GM12874 (cell line): ENCODE data around the gene CHRNB1.

Source experiments
- CTCF ChIP-seq: IDR thresholded peaks from 2 replicates; pipeline ENCODE4 v1.5.1; 2011; ENCODE audit warnings: low read depth, mild to moderate bottlenecking, control low read depth, low read length, moderate library complexity; ENCODE audit not compliant: insufficient read depth

The CHRNB1 gene

DNA sequence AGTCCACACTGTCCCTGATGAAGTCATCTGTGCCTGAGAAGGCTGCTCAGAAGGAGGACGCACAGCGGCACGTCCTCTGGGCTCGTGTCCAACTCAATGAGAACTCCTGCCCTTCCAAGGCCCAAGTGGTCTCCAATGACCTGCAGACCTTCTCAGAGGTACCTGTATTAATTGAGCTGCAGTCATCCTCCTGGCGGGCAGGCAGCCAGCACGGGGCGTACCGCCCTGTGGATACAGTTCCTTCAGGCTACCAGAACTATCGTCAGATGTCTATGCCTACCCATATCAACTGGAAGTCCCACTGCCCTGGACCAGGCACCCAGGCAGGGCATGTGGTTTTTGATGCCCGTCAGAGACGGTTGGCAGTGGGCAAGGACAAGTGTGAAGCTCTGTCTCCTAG lies 12.6 kb upstream of the CHRNB1 start:
- no peak for TF ChIP-seq CTCF

DNA sequence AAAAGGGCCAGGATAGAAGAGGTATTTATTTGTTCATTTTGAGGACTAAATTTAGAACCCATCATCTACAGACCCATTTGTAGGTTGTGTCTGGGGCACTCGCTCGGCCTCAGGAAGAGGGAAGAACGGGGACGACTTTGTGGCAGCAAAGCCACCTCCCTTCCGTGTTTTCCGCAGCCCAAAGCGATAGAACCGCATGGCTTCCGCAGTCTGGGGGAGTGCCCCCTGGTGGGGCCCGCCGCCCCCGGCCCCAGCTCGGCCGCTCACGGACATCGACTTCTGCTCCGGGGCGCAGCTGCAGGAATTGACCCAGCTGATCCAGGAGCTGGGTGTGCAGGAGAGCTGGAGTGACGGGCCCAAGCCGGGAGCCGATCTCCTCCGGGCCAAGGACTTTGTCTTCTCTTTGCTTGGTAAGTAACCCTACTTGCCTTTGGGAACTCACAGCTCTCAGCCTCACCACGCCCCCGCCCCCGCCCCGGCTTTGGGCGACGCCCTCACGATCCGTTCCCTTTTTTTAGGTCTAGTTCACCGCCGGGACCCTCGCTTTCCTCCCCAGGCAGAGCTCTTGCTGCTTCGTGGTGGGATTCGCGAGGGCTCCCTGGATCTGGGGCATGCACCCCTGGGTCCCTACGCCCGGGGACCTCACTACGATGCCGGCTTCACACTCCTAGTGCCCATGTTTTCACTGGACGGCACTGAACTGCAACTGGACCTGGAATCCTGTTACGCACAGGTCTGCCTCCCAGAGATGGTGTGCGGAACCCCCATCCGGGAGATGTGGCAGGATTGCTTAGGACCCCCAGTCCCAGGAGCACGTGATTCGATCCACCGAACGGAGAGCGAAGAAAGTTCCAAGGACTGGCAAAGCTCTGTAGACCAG lies 8.9 kb upstream of the CHRNB1 start:
- TF ChIP-seq CTCF, result peak; percentile 49

DNA sequence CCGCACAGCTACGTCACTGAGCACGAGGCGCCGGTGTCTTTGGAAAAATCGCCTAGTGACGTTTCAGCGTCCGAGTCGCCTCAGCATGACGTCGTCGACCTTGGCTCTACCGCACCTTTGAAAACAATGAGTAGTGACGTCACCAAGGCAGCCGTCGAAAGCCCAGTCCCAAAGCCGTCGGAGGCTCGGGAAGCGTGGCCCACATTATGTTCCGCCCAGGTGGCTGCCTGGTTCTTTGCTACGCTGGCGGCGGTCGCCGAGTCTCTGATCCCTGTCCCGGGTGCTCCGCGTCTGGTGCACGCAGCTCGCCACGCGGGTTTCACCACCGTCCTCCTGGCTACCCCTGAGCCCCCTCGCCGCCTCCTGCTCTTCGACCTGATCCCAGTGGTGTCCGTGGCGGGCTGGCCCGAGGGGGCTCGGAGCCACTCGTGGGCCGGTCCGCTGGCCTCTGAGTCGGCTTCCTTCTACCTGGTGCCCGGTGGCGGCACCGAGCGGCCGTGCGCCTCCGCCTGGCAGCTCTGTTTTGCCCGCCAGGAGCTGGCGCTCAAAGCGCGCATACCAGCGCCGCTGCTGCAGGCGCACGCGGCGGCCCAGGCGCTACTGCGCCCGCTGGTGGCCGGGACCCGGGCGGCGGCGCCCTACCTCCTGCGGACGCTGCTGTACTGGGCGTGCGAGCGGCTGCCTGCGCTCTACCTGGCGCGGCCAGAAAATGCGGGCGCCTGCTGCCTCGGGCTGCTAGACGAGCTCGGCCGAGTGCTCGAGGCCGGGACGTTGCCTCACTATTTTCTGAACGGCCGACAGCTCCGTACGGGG lies 8.1 kb upstream of the CHRNB1 start:
- peak; percentile 90 for TF ChIP-seq CTCF

- no peak for TF ChIP-seq CTCF
Measured at GRCh38 chr17:7437369-7437863, 7.4 kb upstream of the CHRNB1 start.

DNA sequence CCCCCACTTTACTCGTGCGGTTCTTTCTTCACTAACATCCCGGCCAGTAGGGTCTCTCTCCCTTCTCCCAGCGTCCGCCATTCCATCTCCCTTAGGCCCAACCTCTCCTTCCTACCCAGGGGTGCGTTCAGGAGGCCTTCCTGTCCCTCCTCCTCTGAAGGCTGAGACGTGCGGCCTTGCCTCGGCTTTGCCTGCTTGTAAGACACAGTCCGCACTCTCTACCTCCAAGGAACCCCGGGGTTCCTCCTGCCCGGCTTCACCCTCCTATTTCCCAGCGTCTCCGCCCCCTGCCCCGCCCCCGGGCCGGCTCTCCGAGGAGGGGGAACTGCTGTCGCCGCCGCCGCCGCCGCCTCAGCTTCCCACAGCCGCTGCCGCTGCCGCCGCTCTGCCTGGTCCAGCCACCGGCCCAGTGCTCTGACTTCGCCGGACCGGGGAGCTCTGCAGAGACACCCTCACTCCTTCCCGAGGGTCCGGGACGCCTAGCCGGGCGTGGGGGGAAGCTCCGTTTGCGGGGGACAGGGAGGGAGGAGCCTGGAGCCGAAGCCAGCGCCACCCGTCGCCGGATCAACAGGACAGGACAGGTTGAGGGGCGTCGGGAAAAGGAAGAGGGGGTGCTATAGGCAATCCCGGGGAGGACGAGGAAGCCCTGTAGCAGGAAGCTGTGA lies 6.8 kb upstream of the CHRNB1 start:
- TF ChIP-seq CTCF, result no peak

- TF ChIP-seq CTCF, result no peak
Measured at GRCh38 chr17:7438656-7439460, 6.0 kb upstream of the CHRNB1 start.
